HEK293 (cell line): ENCODE data around the gene QPCT.

Experiments used
- GLIS2 ChIP-seq: fragments of 450-650 bp; formaldehyde crosslinking; IDR thresholded peaks from 2 replicates; pipeline ENCODE4 v1.5.1; 2016; ENCODE audit warnings: missing biosample characterization, missing genetic modification characterization
- KLF10 ChIP-seq: fragments of 450-650 bp; IDR thresholded peaks from 2 replicates; pipeline ENCODE4 v1.5.1; 2018; ENCODE audit warnings: missing biosample characterization, mild to moderate bottlenecking, missing genetic modification characterization
- PRDM10 ChIP-seq: fragments of 450-650 bp; formaldehyde crosslinking; IDR thresholded peaks from 2 replicates; pipeline ENCODE4 v1.5.1; 2016; ENCODE audit warnings: missing biosample characterization, missing genetic modification characterization
- PRDM4 ChIP-seq: fragments of 450-650 bp; formaldehyde crosslinking; IDR thresholded peaks from 2 replicates; pipeline ENCODE4 v1.5.1; 2017; ENCODE audit warnings: missing biosample characterization, missing genetic modification characterization
- SCRT2 ChIP-seq: fragments of 450-650 bp; formaldehyde crosslinking; IDR thresholded peaks from 2 replicates; pipeline ENCODE4 v1.5.1; 2016; ENCODE audit warnings: missing biosample characterization, missing genetic modification characterization
- ZBTB17 ChIP-seq: fragments of 450-650 bp; formaldehyde crosslinking; IDR thresholded peaks from 2 replicates; pipeline ENCODE4 v1.5.1; 2016; ENCODE audit warnings: missing biosample characterization, missing genetic modification characterization
- ZBTB20 ChIP-seq: fragments of 450-650 bp; formaldehyde crosslinking; IDR thresholded peaks from 2 replicates; pipeline ENCODE4 v1.5.1; 2016; ENCODE audit warnings: missing biosample characterization, missing genetic modification characterization
- ZBTB26 ChIP-seq: fragments of 450-650 bp; formaldehyde crosslinking; optimal IDR thresholded peaks from 2 replicates; pipeline ENCODE3; 2016; ENCODE audit warnings: missing biosample characterization, mild to moderate bottlenecking, missing genetic modification characterization
- ZBTB49 ChIP-seq: fragments of 450-650 bp; formaldehyde crosslinking; IDR thresholded peaks from 2 replicates; pipeline ENCODE4 v1.5.1; 2016; ENCODE audit warnings: missing biosample characterization, missing genetic modification characterization, low read depth
- ZEB2 ChIP-seq: fragments of 450-650 bp; formaldehyde crosslinking; IDR thresholded peaks from 2 replicates; pipeline ENCODE4 v1.5.1; 2016; ENCODE audit warnings: missing biosample characterization, missing genetic modification characterization
- ZFHX2 ChIP-seq: fragments of 450-650 bp; formaldehyde crosslinking; conservative IDR thresholded peaks from 2 replicates; pipeline ENCODE4 v1.5.1; 2016; ENCODE audit warnings: missing biosample characterization, missing genetic modification characterization
- ZFP3 ChIP-seq: fragments of 450-650 bp; formaldehyde crosslinking; IDR thresholded peaks from 2 replicates; pipeline ENCODE4 v1.5.1; 2016; ENCODE audit warnings: low read depth, missing biosample characterization, missing genetic modification characterization
- ZFP69B ChIP-seq: fragments of 450-650 bp; formaldehyde crosslinking; IDR thresholded peaks from 2 replicates; pipeline ENCODE4 v1.5.1; 2016; ENCODE audit warnings: missing biosample characterization, missing genetic modification characterization
- ZNF10 ChIP-seq: fragments of 450-650 bp; formaldehyde crosslinking; IDR thresholded peaks from 2 replicates; pipeline ENCODE4 v1.5.1; 2017; ENCODE audit warnings: missing biosample characterization, missing genetic modification characterization
- ZNF112 ChIP-seq: fragments of 450-650 bp; formaldehyde crosslinking; IDR thresholded peaks from 2 replicates; pipeline ENCODE4 v1.5.0; 2017; ENCODE audit warnings: missing biosample characterization, missing genetic modification characterization
- ZNF148 ChIP-seq: fragments of 450-650 bp; formaldehyde crosslinking; IDR thresholded peaks from 2 replicates; pipeline ENCODE4 v1.5.0; 2017; ENCODE audit warnings: missing biosample characterization, missing genetic modification characterization, borderline replicate concordance
- ZNF2 ChIP-seq: fragments of 450-650 bp; formaldehyde crosslinking; IDR thresholded peaks from 2 replicates; pipeline ENCODE4 v1.5.1; 2016; ENCODE audit warnings: missing biosample characterization, missing genetic modification characterization
- ZNF23 ChIP-seq: fragments of 450-650 bp; formaldehyde crosslinking; IDR thresholded peaks from 2 replicates; pipeline ENCODE4 v1.5.1; 2016; ENCODE audit warnings: missing biosample characterization, missing genetic modification characterization, borderline replicate concordance
- ZNF354C ChIP-seq: fragments of 450-650 bp; formaldehyde crosslinking; IDR thresholded peaks from 2 replicates; pipeline ENCODE4 v1.5.1; 2016; ENCODE audit warnings: missing biosample characterization, missing genetic modification characterization, low read depth, borderline replicate concordance
- ZNF394 ChIP-seq: fragments of 450-650 bp; formaldehyde crosslinking; IDR thresholded peaks from 2 replicates; pipeline ENCODE4 v1.5.1; 2016; ENCODE audit warnings: missing biosample characterization, missing genetic modification characterization, mild to moderate bottlenecking, moderate library complexity, borderline replicate concordance
- ZNF623 ChIP-seq: fragments of 450-650 bp; formaldehyde crosslinking; IDR thresholded peaks from 2 replicates; pipeline ENCODE4 v1.5.1; 2016; ENCODE audit warnings: missing biosample characterization, missing genetic modification characterization
- ZNF654 ChIP-seq: fragments of 450-650 bp; formaldehyde crosslinking; IDR thresholded peaks from 2 replicates; pipeline ENCODE4 v1.5.1; 2016; ENCODE audit warnings: low read depth, missing biosample characterization, missing genetic modification characterization
- ZNF670 ChIP-seq: fragments of 450-650 bp; formaldehyde crosslinking; IDR thresholded peaks from 2 replicates; pipeline ENCODE4 v1.5.1; 2016; ENCODE audit warnings: missing biosample characterization, missing genetic modification characterization, low read depth
- ZNF692 ChIP-seq: fragments of 450-650 bp; formaldehyde crosslinking; IDR thresholded peaks from 2 replicates; pipeline ENCODE4 v1.5.1; 2016; ENCODE audit warnings: missing biosample characterization, missing genetic modification characterization
- ZNF701 ChIP-seq: fragments of 450-650 bp; formaldehyde crosslinking; IDR thresholded peaks from 2 replicates; pipeline ENCODE4 v1.5.1; 2016; ENCODE audit warnings: missing biosample characterization, missing genetic modification characterization

QPCT gene

GRCh38 chr2:37344453-37345361 lies at the start of gene QPCT (continued):
- TF ChIP-seq ZNF354C (tag by site-specific recombination) (no peak), ZBTB49 (no peak), ZNF654 (tag by site-specific recombination) (no peak), ZFP69B (tag by site-specific recombination) (no peak; the same call in 1 of the 2 replicates), ZNF623 (tag by site-specific recombination) (no peak), ZNF701 (no peak), ZBTB26 (tag by site-specific recombination) (peak; percentile 93), ZEB2 (tag by site-specific recombination) (peak; percentile 61; the same call in 1 of the 2 replicates), ZNF2 (tag by site-specific recombination) (peak; percentile 75), ZNF692 (peak; percentile 39; the same call in 1 of the 2 replicates), ZFHX2 (tag by site-specific recombination) (no peak; the same call in 1 of the 2 replicates), GLIS2 (tag by site-specific recombination) (peak; percentile 96), ZNF10 (no peak), KLF10 (tag by site-specific recombination) (peak; percentile 28; the same call in 1 of the 2 replicates), ZNF148 (tag by site-specific recombination) (no peak), ZNF112 (tag by site-specific recombination) (no peak), ZBTB20 (tag by site-specific recombination) (peak; percentile 99), ZFP3 (tag by site-specific recombination) (no peak), ZBTB17 (tag by site-specific recombination) (peak; percentile 60), PRDM4 (tag by site-specific recombination) (no peak), PRDM10 (tag by site-specific recombination) (peak; percentile 63), ZNF670 (tag by site-specific recombination) (no peak), ZNF394 (no peak), SCRT2 (tag by site-specific recombination) (peak; percentile 90), ZNF23 (tag by site-specific recombination) (no peak)
